T-cell (primary cell): ENCODE data around the gene MIER2. TPM values are rescaled to one million over a fixed set of nuclear protein-coding genes. Genes with fewer than 3 reads are reported as not detected.

Source experiments
- ATAC-seq, 4 experiments: fragments of 200-7000 bp in 3 of 4; fragments of 150-1000 bp in 1 of 4; cut with Tn5 transposase; replicated peaks in 1 of 4; 1 replicate in 3 of 4; 2 replicates in 1 of 4; pipeline ENCODE4 v1.10.0; 2021; ENCODE audit warnings: moderate library complexity in 3 of 4, mild to moderate bottlenecking in 2 of 4, moderate number of reproducible peaks in 1 of 4
- CTCF ChIA-PET, 2 donors: fragments of 300-600 bp; sonication (Branson Sonifier 250); formaldehyde crosslinking; loops; one replicate each; lab custom pipeline; 2022; ENCODE audit warnings: antibody characterized with exemption in 2 of 2; lab: Charles Lee
- POLR2A ChIA-PET, 2 donors: fragments of 300-600 bp; sonication (Branson Sonifier 250); formaldehyde crosslinking; loops; one replicate each; lab custom pipeline; 2022; ENCODE audit warnings: antibody characterized with exemption in 2 of 2; lab: Charles Lee
- DNase-seq, 35 experiments: peaks; one replicate each; pipeline versions ENCODE4 v3.0.0 to v3.0.0-alpha.2; 2013 to 2023
- H3K27ac ChIP-seq: one replicate; pipeline ENCODE4 v1.5.1; 2013; ENCODE audit warnings: low read length
- H3K27me3 ChIP-seq, 2 experiments: replicated peaks in 1 of 2; 1 replicate in 1 of 2; 2 replicates in 1 of 2; pipeline versions ENCODE4 v1.6.1 to v1.7.0; 2013; ENCODE audit warnings: low read length in 1 of 2, mixed read lengths in 1 of 2; ENCODE audit not compliant: control insufficient read depth in 2 of 2, insufficient read depth in 2 of 2; ENCODE audit errors: extremely low read depth in 1 of 2
- H3K36me3 ChIP-seq, 2 donors: 1 replicate in 1 of 2; 2 replicates in 1 of 2; pipeline versions ENCODE4 v1.6.1 to v1.7.0; 2013; ENCODE audit warnings: low read length in 1 of 2; ENCODE audit not compliant: control insufficient read depth in 2 of 2, insufficient read depth in 1 of 2; ENCODE audit errors: extremely low read depth in 1 of 2
- H3K4me1 ChIP-seq, 2 experiments: 1 replicate in 1 of 2; 2 replicates in 1 of 2; pipeline versions ENCODE4 v1.6.1 to v1.7.0; 2013; ENCODE audit warnings: low read length in 2 of 2, mixed read lengths in 1 of 2; ENCODE audit not compliant: insufficient read depth in 2 of 2, control insufficient read depth in 1 of 2; ENCODE audit errors: extremely low read depth in 1 of 2
- H3K4me3 ChIP-seq, 2 donors: 1 replicate in 1 of 2; 2 replicates in 1 of 2; pipeline versions ENCODE4 v1.5.1 to v1.7.0; 2013; ENCODE audit warnings: mild to moderate bottlenecking in 2 of 2, low read length in 1 of 2, moderate library complexity in 1 of 2; ENCODE audit not compliant: control insufficient read depth in 1 of 2; ENCODE audit errors: extremely low read depth in 1 of 2
- H3K9me3 ChIP-seq: 2 replicates; pipeline ENCODE4 v1.7.0; 2013
- H3K27ac Mint-ChIP-seq, 2 donors: one replicate each; pipeline ENCODE4 v1.8.0; 2020 to 2021; ENCODE audit warnings: mild to moderate bottlenecking in 2 of 2, mixed read lengths in 2 of 2
- H3K27me3 Mint-ChIP-seq, 2 donors: one replicate each; pipeline ENCODE4 v1.8.0; 2021 to 2022; ENCODE audit warnings: mixed read lengths in 2 of 2
- H3K36me3 Mint-ChIP-seq: one replicate; pipeline ENCODE4 v1.8.0; 2021; ENCODE audit warnings: mixed read lengths
- H3K4me1 Mint-ChIP-seq, 3 donors: one replicate each; pipeline ENCODE4 v1.8.0; 2020 to 2022; ENCODE audit warnings: mixed read lengths in 3 of 3, mild to moderate bottlenecking in 1 of 3
- H3K4me3 Mint-ChIP-seq, 3 donors: one replicate each; pipeline ENCODE4 v1.8.0; 2020 to 2022; ENCODE audit warnings: mild to moderate bottlenecking in 3 of 3, mixed read lengths in 3 of 3, moderate library complexity in 3 of 3
- H3K9me3 Mint-ChIP-seq, 3 donors: one replicate each; pipeline ENCODE4 v1.8.0; 2020 to 2022; ENCODE audit warnings: mixed read lengths in 3 of 3
- WGBS: methylation state at CpG from one replicate; pipeline ENCODE4 v1.1.5; 2013; ENCODE audit warnings: missing lambda C conversion rate; ENCODE audit not compliant: insufficient coverage; 5-methylcytosine and 5-hydroxymethylcytosine counted together
- total RNA-seq, 35 experiments: library from RNA in 6 of 35; stranded (reverse) in 6 of 35; fragments of 120-200 nt in 1 of 35; gene quantifications; one replicate each; pipeline versions ENCODE4 v1.2.1 to v1.2.4 and lab custom pipeline; 2013 to 2026

MIER2 gene
- total RNA-seq, 5 donors from 2014 or later (not counting 1 experiment from before 2014, with no cell fraction given), result 13.1 to 23.2 (median 18.0) TPM

- Mint-ChIP-seq H3K27ac (no peak overlapping the region), H3K36me3 (peaks cover 48% of the 10 kb centered on the region), H3K9me3 (peaks cover 0 to 14% (median 4%) of the 10 kb centered on the region in 3 donors), H3K4me3 (no peak overlapping the region), H3K4me1 (no peaks in the 10 kb centered on the region), H3K27me3 (no peaks in the 10 kb centered on the region)
- Histone ChIP-seq H3K4me1 (no peaks in the 10 kb centered on the region), H3K4me3 (no peak overlapping the region), H3K36me3 (peaks cover 33 to 67% of the 10 kb centered on the region in 2 donors), H3K27me3 (no peaks in the 10 kb centered on the region), H3K27ac (no peak overlapping the region), H3K9me3 (no peaks in the 10 kb centered on the region)
- 100% methylated on average over 1 of the region's 4 CpGs for WGBS
- ChIA-PET POLR2A (no interaction called here), CTCF (no interaction called here)
- ATAC-seq (no peak), DNase-seq (no peak)
Observed at GRCh38 chr19:328025-328505, 16.5 kb downstream of the MIER2 start.

- ChIA-PET POLR2A (no interaction called here), CTCF (no interaction called here)
- no peaks in the 10 kb centered on the region for H3K4me1 Mint-ChIP-seq
- Histone ChIP-seq H3K36me3 (peaks cover 34 to 67% of the 10 kb centered on the region in 2 donors), H3K27ac (no peak overlapping the region), H3K9me3 (no peaks in the 10 kb centered on the region), H3K4me1 (no peaks in the 10 kb centered on the region), H3K27me3 (no peaks in the 10 kb centered on the region), H3K4me3 (no peak overlapping the region)
- ATAC-seq, result no peak
- H3K36me3 Mint-ChIP-seq, result peaks cover 48% of the 10 kb centered on the region
- DNase-seq, result no peak
- no peaks in the 10 kb centered on the region for H3K27me3 Mint-ChIP-seq
- 95% methylated on average over 9 of the region's 17 CpGs for WGBS
- no peak overlapping the region for H3K4me3 Mint-ChIP-seq
- H3K9me3 Mint-ChIP-seq, result peaks cover 0 to 14% (median 4%) of the 10 kb centered on the region in 3 donors
- no peak overlapping the region for H3K27ac Mint-ChIP-seq
Observed at GRCh38 chr19:327291-328024, 17.1 kb downstream of the MIER2 start.

GRCh38 chr19:326871-327270, 17.7 kb downstream of the MIER2 start:
- Mint-ChIP-seq H3K9me3 (peaks cover 0 to 14% (median 4%) of the 10 kb centered on the region in 3 donors), H3K36me3 (peaks cover 48% of the 10 kb centered on the region), H3K27ac (no peak overlapping the region), H3K27me3 (no peaks in the 10 kb centered on the region), H3K4me3 (no peak overlapping the region), H3K4me1 (no peaks in the 10 kb centered on the region)
- no peak overlapping the region for H3K27ac ChIP-seq
- no peaks in the 10 kb centered on the region for H3K4me1 ChIP-seq
- no peak overlapping the region for H3K4me3 ChIP-seq
- H3K36me3 ChIP-seq, result peaks cover 34 to 67% of the 10 kb centered on the region in 2 donors
- ATAC-seq, result no peak
- POLR2A ChIA-PET, result no interaction called here
- CTCF ChIA-PET, result no interaction called here
- no peaks in the 10 kb centered on the region for H3K27me3 ChIP-seq
- no peaks in the 10 kb centered on the region for H3K9me3 ChIP-seq
- DNase-seq, result no peak
- WGBS, result 98% methylated on average over 12 of the region's 15 CpGs

- H3K4me1 ChIP-seq, result no peaks in the 10 kb centered on the region
- no peak overlapping the region for H3K27ac ChIP-seq
- ChIA-PET POLR2A (no interaction called here), CTCF (no interaction called here)
- peaks cover 46% of the 10 kb centered on the region for H3K36me3 Mint-ChIP-seq
- no peak overlapping the region for H3K4me3 Mint-ChIP-seq
- peaks cover 31 to 65% of the 10 kb centered on the region in 2 donors for H3K36me3 ChIP-seq
- peaks cover 0 to 14% (median 4%) of the 10 kb centered on the region in 3 donors for H3K9me3 Mint-ChIP-seq
- ATAC-seq (no peak), DNase-seq (no peak)
- H3K27me3 ChIP-seq, result no peaks in the 10 kb centered on the region
- H3K4me3 ChIP-seq, result no peak overlapping the region
- H3K4me1 Mint-ChIP-seq, result no peaks in the 10 kb centered on the region
- WGBS, result 98% methylated on average over 32 of the region's 33 CpGs
- H3K27ac Mint-ChIP-seq, result no peak overlapping the region
- H3K9me3 ChIP-seq, result no peaks in the 10 kb centered on the region
- no peaks in the 10 kb centered on the region for H3K27me3 Mint-ChIP-seq
Observed at GRCh38 chr19:325937-326565, 18.5 kb downstream of the MIER2 start.

GRCh38 chr19:325173-325936, 19.2 kb downstream of the MIER2 start:
- POLR2A ChIA-PET, result no interaction called here
- CTCF ChIA-PET, result no interaction called here
- no peak for ATAC-seq
- H3K4me3 Mint-ChIP-seq, result no peak overlapping the region
- 93% methylated on average over 21 of the region's 24 CpGs for WGBS
- H3K4me1 Mint-ChIP-seq, result no peaks in the 10 kb centered on the region
- H3K36me3 Mint-ChIP-seq, result peaks cover 46% of the 10 kb centered on the region
- no peaks in the 10 kb centered on the region for H3K4me1 ChIP-seq
- DNase-seq, result no peak
- H3K27ac ChIP-seq, result no peak overlapping the region
- peaks cover 0 to 10% (median 4%) of the 10 kb centered on the region in 3 donors for H3K9me3 Mint-ChIP-seq
- H3K27me3 Mint-ChIP-seq, result no peaks in the 10 kb centered on the region
- H3K9me3 ChIP-seq, result no peaks in the 10 kb centered on the region
- H3K27ac Mint-ChIP-seq, result no peak overlapping the region
- peaks cover 31 to 61% of the 10 kb centered on the region in 2 donors for H3K36me3 ChIP-seq
- no peak overlapping the region for H3K4me3 ChIP-seq
- H3K27me3 ChIP-seq, result no peaks in the 10 kb centered on the region

- H3K27ac Mint-ChIP-seq, result no peak overlapping the region
- H3K36me3 Mint-ChIP-seq, result peaks cover 50% of the 10 kb centered on the region
- Histone ChIP-seq H3K9me3 (no peaks in the 10 kb centered on the region), H3K27me3 (no peaks in the 10 kb centered on the region), H3K27ac (no peak overlapping the region), H3K4me1 (no peaks in the 10 kb centered on the region), H3K36me3 (peaks cover 29 to 55% of the 10 kb centered on the region in 2 donors), H3K4me3 (no peak overlapping the region)
- no peaks in the 10 kb centered on the region for H3K27me3 Mint-ChIP-seq
- ChIA-PET POLR2A (no interaction called here), CTCF (no interaction called here)
- no peaks in the 10 kb centered on the region for H3K4me1 Mint-ChIP-seq
- 99% methylated on average over 8 of the region's 8 CpGs for WGBS
- no peak for ATAC-seq
- DNase-seq, result no peak
- H3K4me3 Mint-ChIP-seq, result no peak overlapping the region
- peaks cover 0 to 10% (median 4%) of the 10 kb centered on the region in 3 donors for H3K9me3 Mint-ChIP-seq
Observed at GRCh38 chr19:324716-325115, 19.9 kb downstream of the MIER2 start.
